HG03575 (cell line): ENCODE data around the gene SPDYE16.
"Not testable (repeated sequence)": the region's sequence is repeated elsewhere in the genome, so short reads cannot be mapped to it uniquely, and the experiment has no call there.

Source experiments
- ATAC-seq: cut with Tn5 transposase; IDR thresholded peaks from one replicate; pipeline ENCODE4 v1.9.1; 2021; ENCODE audit not compliant: unreplicated experiment, insufficient number of reproducible peaks, low FRiP score; ENCODE audit errors: extremely low read depth

Gene SPDYE16

GRCh38 chr7:76559685-76560084 lies 16.6 kb upstream of the SPDYE16 start:
- ATAC-seq, result not testable (repeated sequence)

- ATAC-seq, result not testable (repeated sequence)
Observed at GRCh38 chr7:76551992-76552391, 8.9 kb upstream of the SPDYE16 start.

- not testable (repeated sequence) for ATAC-seq
Observed at GRCh38 chr7:76549855-76550248, 6.8 kb upstream of the SPDYE16 start.

- peak; percentile 90 for ATAC-seq
Observed at GRCh38 chr7:76549025-76549854, 6.1 kb upstream of the SPDYE16 start.

- ATAC-seq, result not testable (repeated sequence)
Observed at GRCh38 chr7:76531643-76532042, 11.5 kb downstream of the SPDYE16 start.

GRCh38 chr7:76526183-76526582 lies 16.9 kb downstream of the SPDYE16 start:
- not testable (repeated sequence) for ATAC-seq

GRCh38 chr7:76516932-76517331 lies 26.2 kb downstream of the SPDYE16 start:
- ATAC-seq, result not testable (repeated sequence)

- ATAC-seq, result no peak
Observed at GRCh38 chr7:76515999-76516443, 27.1 kb downstream of the SPDYE16 start.

GRCh38 chr7:76514926-76515771 lies 27.9 kb downstream of the SPDYE16 start:
- ATAC-seq, result no peak

- ATAC-seq, result no peak
Observed at GRCh38 chr7:76513817-76514799, 29.0 kb downstream of the SPDYE16 start.

GRCh38 chr7:76512941-76513816 lies 29.9 kb downstream of the SPDYE16 start:
- no peak for ATAC-seq

- ATAC-seq, result not testable (repeated sequence)
Observed at GRCh38 chr7:76511911-76512885, 30.9 kb downstream of the SPDYE16 start.

- not testable (repeated sequence) for ATAC-seq
Observed at GRCh38 chr7:76511200-76511910, 31.7 kb downstream of the SPDYE16 start.

GRCh38 chr7:76509931-76510877 lies 32.9 kb downstream of the SPDYE16 start, which contains the start of gene UPK3B:
TSS of gene UPK3B (plus strand) at chr7:76510552. CDS start at chr7:76510653, 101 bp downstream.
- ATAC-seq, result no peak
